ENCODE data around the gene GRK5. TPM values are rescaled to one million over a fixed set of nuclear protein-coding genes. Genes with fewer than 3 reads are reported as not detected.
A peak's percentile ranks its signal among the peaks of the same experiment; 100 is the strongest.
"Not testable (repeated sequence)": the region's sequence is repeated elsewhere in the genome, so short reads cannot be mapped to it uniquely, and the experiment has no call there.

GRK5 gene
- total RNA-seq, 2 experiments from 2014 or later: 21.2 to 24.8 TPM

DNA sequence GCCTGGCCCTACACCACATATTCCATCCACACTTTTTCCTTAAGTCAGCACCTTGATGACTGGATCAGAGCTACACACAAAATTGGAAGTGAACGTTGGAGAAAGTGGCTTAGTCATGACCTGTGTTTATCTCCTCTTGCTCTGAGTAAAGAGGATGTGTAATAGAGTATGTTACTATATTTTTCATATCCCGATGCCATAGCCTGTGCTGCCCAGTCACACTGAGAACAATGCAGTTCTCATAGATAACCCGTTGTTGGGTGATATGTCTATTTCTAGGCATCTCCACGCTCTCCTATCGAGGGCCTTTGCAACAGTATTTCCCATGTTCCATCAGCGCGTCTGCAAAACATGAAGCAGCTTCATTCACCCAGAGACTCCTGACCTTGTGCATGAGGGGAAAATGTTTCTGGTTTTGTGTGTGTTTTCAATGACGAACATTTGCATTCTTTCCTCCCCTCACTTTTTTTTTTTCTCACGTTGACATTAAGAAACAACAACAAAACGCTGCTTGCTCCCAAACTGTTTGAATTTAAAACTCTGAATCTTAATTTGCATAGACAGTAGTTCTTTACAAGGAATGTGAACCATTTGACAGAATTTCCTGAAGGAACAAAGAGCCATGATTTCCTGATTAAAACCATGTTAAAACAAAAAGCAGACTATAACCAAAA is 43.4 kb downstream of the GRK5 start:
- Mint-ChIP-seq H3K4me1 (peaks cover 49% of the 10 kb centered on the region), H3K27ac (peak overlapping the region; percentile 29), H3K36me3 (ENCODE audit: low read depth) (peaks cover 3% of the 10 kb centered on the region), H3K27me3 (no peaks in the 10 kb centered on the region), H3K4me3 (no peak overlapping the region), H3K9me3 (ENCODE audit: low read depth) (no peaks in the 10 kb centered on the region)
- intact Hi-C loops (cut with DNase I, micrococcal nuclease): loop anchor here in 1 of 2 experiments (2.0 to 5.0 kb wide), 2 partner anchors 42 to 57 kb away; no protein-coding TSS in a partner anchor
- CTCF ChIA-PET: interaction anchor here (0.6 to 1.6 kb wide), 5 partner anchors 21 to 44 kb away, joined by 3 to 6 read pairs (median 3); partner anchors contain the start of gene GRK5
- DNase-seq: peak; percentile 57
- ATAC-seq: peak; percentile 89
- POLR2A ChIA-PET: interaction anchor here (0.6 to 0.7 kb wide), 2 partner anchors 23 to 220 kb away, joined by 3 read pairs; no protein-coding TSS in a partner anchor

DNA sequence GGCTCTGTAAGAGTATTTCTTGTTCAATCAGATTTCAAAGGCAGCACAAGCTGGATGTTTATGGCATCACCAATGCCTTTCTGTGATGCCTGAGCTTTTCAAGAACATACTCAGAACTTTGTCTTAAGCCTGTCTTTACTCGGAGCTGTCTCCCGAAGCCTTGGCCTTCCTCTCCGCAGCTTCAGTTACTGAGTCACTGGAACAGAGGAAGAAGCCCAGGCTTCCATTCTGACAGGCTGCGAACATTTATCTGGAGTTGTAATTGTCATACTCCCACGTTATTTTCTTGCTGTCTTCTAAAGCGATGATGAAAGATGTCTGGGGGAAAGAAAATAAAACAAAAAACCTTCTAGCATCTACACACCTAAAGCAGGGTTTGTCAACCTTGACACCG is 43.9 kb downstream of the GRK5 start:
- intact Hi-C loops (cut with DNase I, micrococcal nuclease): loop anchor here in 1 of 2 experiments (2.0 to 5.0 kb wide), 2 partner anchors 43 to 56 kb away; no protein-coding TSS in a partner anchor
- no peak for DNase-seq
- POLR2A ChIA-PET: interaction anchor here (0.7 kb wide), 1 partner anchor 221 kb away, joined by 3 read pairs; no protein-coding TSS in a partner anchor
- H3K4me1 Mint-ChIP-seq: peaks cover 49% of the 10 kb centered on the region
- no peaks in the 10 kb centered on the region for H3K27me3 Mint-ChIP-seq
- H3K27ac Mint-ChIP-seq: no peak overlapping the region
- H3K36me3 Mint-ChIP-seq (ENCODE audit: low read depth): peaks cover 3% of the 10 kb centered on the region
- ATAC-seq: no peak
- H3K9me3 Mint-ChIP-seq (ENCODE audit: low read depth): no peaks in the 10 kb centered on the region
- H3K4me3 Mint-ChIP-seq: no peak overlapping the region
- CTCF ChIA-PET: interaction anchor here (0.6 to 1.6 kb wide), 5 partner anchors 20 to 132 kb away, joined by 3 to 6 read pairs (median 3); partner anchors contain the start of gene GRK5

DNA sequence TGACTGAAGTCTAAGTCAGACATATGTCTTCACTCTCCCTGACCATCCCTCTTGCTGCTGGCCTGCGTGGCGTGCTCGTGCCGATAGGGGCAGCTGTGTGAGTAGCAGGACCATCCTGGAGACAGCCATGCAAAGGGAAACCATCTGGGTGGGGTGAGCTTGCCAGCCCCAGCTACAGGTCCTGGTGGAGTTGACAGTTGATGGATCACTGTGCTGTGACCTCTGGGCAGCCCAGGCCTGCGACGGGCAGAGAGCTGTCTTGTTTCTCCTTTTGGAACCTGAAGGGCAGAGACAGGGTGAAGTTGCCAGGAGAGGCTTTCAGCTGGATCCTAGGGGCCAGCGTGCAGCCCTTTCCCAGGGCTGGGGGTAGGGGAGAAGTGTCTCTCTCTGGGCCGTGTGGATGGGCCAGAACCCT is 44.7 kb downstream of the GRK5 start:
- H3K36me3 Mint-ChIP-seq (ENCODE audit: low read depth): peaks cover 3% of the 10 kb centered on the region
- CTCF ChIA-PET: interaction anchor here (0.7 to 1.6 kb wide), 2 partner anchors 45 to 131 kb away, joined by 3 to 5 read pairs; partner anchors contain the start of gene GRK5
- no peaks in the 10 kb centered on the region for H3K9me3 Mint-ChIP-seq (ENCODE audit: low read depth)
- intact Hi-C loops (cut with DNase I, micrococcal nuclease): loop anchor here in 1 of 2 experiments (5.0 kb wide), 1 partner anchor 55 kb away; no protein-coding TSS in a partner anchor
- no peak overlapping the region for H3K27ac Mint-ChIP-seq
- DNase-seq (no peak), ATAC-seq (no peak)
- POLR2A ChIA-PET: no interaction called here
- H3K4me3 Mint-ChIP-seq: no peak overlapping the region
- H3K27me3 Mint-ChIP-seq: no peaks in the 10 kb centered on the region
- H3K4me1 Mint-ChIP-seq: peaks cover 49% of the 10 kb centered on the region

GRCh38 chr10:119252470-119253151 is 45.2 kb downstream of the GRK5 start:
- Mint-ChIP-seq H3K4me1 (peaks cover 49% of the 10 kb centered on the region), H3K27ac (peak overlapping the region; percentile 24), H3K9me3 (ENCODE audit: low read depth) (no peaks in the 10 kb centered on the region), H3K27me3 (no peaks in the 10 kb centered on the region), H3K4me3 (no peak overlapping the region), H3K36me3 (ENCODE audit: low read depth) (peaks cover 3% of the 10 kb centered on the region)
- POLR2A ChIA-PET: no interaction called here
- ATAC-seq: no peak
- intact Hi-C loops (cut with DNase I, micrococcal nuclease): loop anchor here in 1 of 2 experiments (5.0 kb wide), 1 partner anchor 55 kb away; no protein-coding TSS in a partner anchor
- DNase-seq: no peak
- CTCF ChIA-PET: no interaction called here

DNA sequence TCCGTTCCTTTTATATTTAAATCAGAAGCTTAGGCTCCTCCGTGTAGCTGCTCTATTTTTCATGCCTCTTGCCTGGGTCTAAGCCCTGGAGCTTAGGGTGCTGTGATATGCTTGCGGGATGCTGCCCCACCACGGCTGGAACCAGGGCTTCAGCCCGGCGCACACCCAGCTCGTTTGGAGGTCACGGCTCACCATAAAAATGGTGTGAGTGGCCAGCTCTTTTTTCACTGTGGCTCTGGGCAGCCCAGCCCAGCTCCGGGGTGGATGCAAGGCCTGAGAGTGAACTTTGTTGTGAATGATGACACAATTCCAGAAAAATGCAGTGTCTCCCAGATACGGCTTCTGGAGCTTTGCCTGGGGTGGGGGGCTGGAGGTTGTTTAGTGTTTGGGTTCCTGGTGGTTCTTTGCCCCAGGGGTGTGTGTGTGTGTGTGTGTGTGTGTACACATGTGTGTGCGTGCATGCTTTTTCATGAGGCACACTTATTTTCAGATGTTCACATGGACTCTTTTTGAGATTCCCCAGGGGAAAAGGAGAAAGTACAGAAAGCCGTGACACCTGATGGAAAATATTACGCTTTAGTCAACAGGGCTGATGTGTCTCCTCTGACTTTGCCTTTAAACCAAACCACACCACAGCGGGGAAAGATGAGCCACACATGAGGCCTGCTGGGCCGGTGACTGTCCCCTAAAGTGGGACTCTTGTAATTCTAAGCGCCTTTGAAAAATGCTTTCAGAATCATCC is 46.2 kb downstream of the GRK5 start:
- intact Hi-C loops (cut with DNase I, micrococcal nuclease): loop anchor here (1.0 to 5.0 kb wide), 2 partner anchors 53 to 54 kb away; no protein-coding TSS in a partner anchor
- DNase-seq: peak; percentile 81
- peaks cover 3% of the 10 kb centered on the region for H3K36me3 Mint-ChIP-seq (ENCODE audit: low read depth)
- CTCF ChIA-PET: interaction anchor here (0.6 kb wide), 1 partner anchor 22 kb away, joined by 3 read pairs; no protein-coding TSS in a partner anchor
- no peak overlapping the region for H3K4me3 Mint-ChIP-seq
- ATAC-seq: peak; percentile 82
- peak overlapping the region; percentile 88 for H3K27ac Mint-ChIP-seq
- POLR2A ChIA-PET: no interaction called here
- H3K9me3 Mint-ChIP-seq (ENCODE audit: low read depth): no peaks in the 10 kb centered on the region
- no peaks in the 10 kb centered on the region for H3K27me3 Mint-ChIP-seq
- H3K4me1 Mint-ChIP-seq: peaks cover 55% of the 10 kb centered on the region

DNA sequence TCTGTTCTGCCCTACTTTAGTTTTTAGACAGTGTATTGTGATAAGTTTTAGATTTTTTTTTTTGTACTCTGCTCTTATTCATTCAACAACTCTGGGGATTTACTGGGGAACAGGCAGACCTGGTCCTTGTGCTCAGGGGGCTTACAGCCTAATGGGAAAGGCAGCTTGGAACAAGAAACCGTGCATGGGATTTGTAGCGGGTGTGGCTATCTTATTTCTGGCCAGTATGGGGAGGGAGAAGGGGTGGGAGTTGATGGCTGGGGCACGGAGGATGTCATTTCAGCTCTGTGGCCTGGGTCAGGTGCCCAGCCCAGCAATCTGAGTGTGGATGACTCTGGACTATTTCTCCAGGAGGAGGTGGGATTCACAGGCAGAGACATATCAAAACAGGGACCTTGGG is 47.0 kb downstream of the GRK5 start:
- DNase-seq (no peak), ATAC-seq (peak; percentile 13)
- CTCF ChIA-PET: no interaction called here
- Mint-ChIP-seq H3K4me3 (no peak overlapping the region), H3K36me3 (ENCODE audit: low read depth) (peaks cover 3% of the 10 kb centered on the region), H3K9me3 (ENCODE audit: low read depth) (no peaks in the 10 kb centered on the region), H3K4me1 (peaks cover 55% of the 10 kb centered on the region), H3K27ac (peak overlapping the region; percentile 88), H3K27me3 (no peaks in the 10 kb centered on the region)
- intact Hi-C loops (cut with DNase I, micrococcal nuclease): loop anchor here (1.0 to 5.0 kb wide), 2 partner anchors 52 to 53 kb away; no protein-coding TSS in a partner anchor
- POLR2A ChIA-PET: no interaction called here

DNA sequence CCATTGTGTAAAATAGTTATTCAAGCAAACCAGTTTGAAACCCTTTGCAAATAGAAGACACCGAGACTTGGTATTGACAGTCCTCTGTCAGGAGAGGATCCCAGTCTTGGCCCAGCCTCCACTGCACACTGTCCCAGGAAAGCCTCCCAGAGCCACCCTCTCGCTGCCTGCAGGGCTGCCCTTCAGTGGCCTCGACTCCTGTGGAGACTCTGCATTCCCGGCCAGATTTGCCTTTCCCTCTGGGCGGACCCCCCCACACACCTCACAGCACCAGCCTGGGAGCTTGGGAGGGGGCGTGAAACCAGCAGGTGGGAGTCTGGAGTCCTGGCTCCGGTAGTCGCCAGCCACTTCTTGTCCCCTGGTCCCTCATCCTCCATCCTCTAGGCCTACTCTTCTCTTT is 48.7 kb downstream of the GRK5 start:
- Mint-ChIP-seq H3K27ac (no peak overlapping the region), H3K4me3 (no peak overlapping the region), H3K36me3 (ENCODE audit: low read depth) (no peaks in the 10 kb centered on the region), H3K9me3 (ENCODE audit: low read depth) (no peaks in the 10 kb centered on the region), H3K4me1 (peaks cover 44% of the 10 kb centered on the region), H3K27me3 (no peaks in the 10 kb centered on the region)
- CTCF ChIA-PET: no interaction called here
- intact Hi-C loops (cut with DNase I, micrococcal nuclease): no loop called here
- no peak for ATAC-seq
- POLR2A ChIA-PET: no interaction called here
- DNase-seq: no peak

DNA sequence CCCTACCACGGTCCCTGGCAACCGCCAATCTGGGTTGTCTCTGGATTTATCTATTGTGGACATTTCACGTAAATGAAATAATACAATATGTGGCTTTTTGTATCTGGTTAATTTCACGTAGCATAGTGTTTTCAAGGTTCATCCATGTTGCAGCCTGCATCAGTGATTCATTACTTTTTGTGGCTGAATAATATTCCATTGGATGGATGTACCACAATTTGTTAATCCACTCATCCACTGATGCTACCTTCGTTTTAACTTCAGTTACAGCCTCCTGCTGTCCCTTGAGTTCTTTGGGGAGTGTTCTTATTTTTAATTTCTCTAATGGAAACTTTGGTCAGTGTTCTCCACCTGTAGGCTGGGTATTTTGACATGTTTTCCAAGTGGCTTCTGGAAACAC is 49.5 kb downstream of the GRK5 start:
- ChIA-PET POLR2A (no interaction called here), CTCF (no interaction called here)
- H3K36me3 Mint-ChIP-seq (ENCODE audit: low read depth): peaks cover 3% of the 10 kb centered on the region
- H3K4me3 Mint-ChIP-seq: no peak overlapping the region
- no peak for DNase-seq
- no peaks in the 10 kb centered on the region for H3K9me3 Mint-ChIP-seq (ENCODE audit: low read depth)
- no peak overlapping the region for H3K27ac Mint-ChIP-seq
- intact Hi-C loops (cut with DNase I, micrococcal nuclease): no loop called here
- no peak for ATAC-seq
- H3K27me3 Mint-ChIP-seq: no peaks in the 10 kb centered on the region
- peaks cover 37% of the 10 kb centered on the region for H3K4me1 Mint-ChIP-seq

DNA sequence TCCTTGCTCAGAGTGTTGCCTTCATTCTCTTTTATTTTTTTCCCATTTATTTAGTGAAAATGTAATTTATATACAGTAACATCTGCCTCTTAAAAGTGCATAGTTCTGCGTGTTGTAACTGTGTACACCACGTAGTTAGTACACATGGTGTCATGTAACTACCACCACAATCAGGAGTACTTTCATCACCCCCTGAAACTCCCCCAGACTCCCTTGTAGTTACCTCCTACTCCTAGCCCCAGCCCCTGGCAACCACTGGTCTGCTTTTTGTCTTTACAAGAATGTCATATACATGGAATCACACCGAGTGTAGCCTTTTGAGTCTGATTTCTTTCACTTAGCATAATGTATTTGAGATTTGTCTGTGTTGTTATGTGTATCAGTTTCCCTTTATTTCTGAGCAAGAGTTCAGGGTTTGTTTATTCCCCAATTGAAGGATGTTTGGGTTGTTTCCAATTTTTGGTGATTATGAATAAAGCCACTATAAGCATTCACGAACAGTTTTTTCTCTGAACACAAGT is 50.6 kb downstream of the GRK5 start:
- peaks cover 29% of the 10 kb centered on the region for H3K4me1 Mint-ChIP-seq
- H3K4me3 Mint-ChIP-seq: no peak overlapping the region
- no peak for DNase-seq
- intact Hi-C loops (cut with DNase I, micrococcal nuclease): no loop called here
- H3K9me3 Mint-ChIP-seq (ENCODE audit: low read depth): no peaks in the 10 kb centered on the region
- no peak overlapping the region for H3K27ac Mint-ChIP-seq
- H3K27me3 Mint-ChIP-seq: no peaks in the 10 kb centered on the region
- no peak for ATAC-seq
- CTCF ChIA-PET: interaction anchor here (0.8 to 2.2 kb wide), 2 partner anchors 15 to 51 kb away, joined by 3 to 8 read pairs; no protein-coding TSS in a partner anchor
- peaks cover 7% of the 10 kb centered on the region for H3K36me3 Mint-ChIP-seq (ENCODE audit: low read depth)
- POLR2A ChIA-PET: no interaction called here

- intact Hi-C loops (cut with DNase I, micrococcal nuclease): no loop called here
- Mint-ChIP-seq H3K36me3 (ENCODE audit: low read depth) (peaks cover 7% of the 10 kb centered on the region), H3K4me3 (no peak overlapping the region), H3K27ac (no peak overlapping the region), H3K27me3 (no peaks in the 10 kb centered on the region), H3K4me1 (peaks cover 16% of the 10 kb centered on the region), H3K9me3 (ENCODE audit: low read depth) (no peaks in the 10 kb centered on the region)
- ChIA-PET POLR2A (no interaction called here), CTCF (interaction anchor here (0.8 to 2.2 kb wide), 3 partner anchors 9 to 53 kb away, joined by 3 to 8 read pairs (median 3); no protein-coding TSS in a partner anchor)
- ATAC-seq: no peak
- no peak for DNase-seq
These were observed 52.0 kb downstream of the GRK5 start for GRCh38 chr10:119259345-119259744.

GRCh38 chr10:119261016-119261415 is 53.6 kb downstream of the GRK5 start:
- ATAC-seq; H3K9me3 Mint-ChIP-seq (ENCODE audit: low read depth); H3K36me3 Mint-ChIP-seq (ENCODE audit: low read depth); CTCF ChIA-PET; POLR2A ChIA-PET; H3K4me3 Mint-ChIP-seq; H3K27ac Mint-ChIP-seq; H3K27me3 Mint-ChIP-seq; intact Hi-C loops (cut with DNase I, micrococcal nuclease); DNase-seq: not testable (repeated sequence)
- H3K4me1 Mint-ChIP-seq: peaks cover 10% of the 10 kb centered on the region

Measured in activated CD4-positive, alpha-beta T cell treated with anti-CD3 and anti-CD28 coated beads for 36 hours (primary cell).